ENCODE measurements around the gene DNAH17. TPM values are rescaled to one million over a fixed set of nuclear protein-coding genes. Genes with fewer than 3 reads are reported as not detected.

DNAH17 gene
- under 1 TPM in 2 of 4 donors, not detected in 2; 0.22 to 0.51 TPM for total RNA-seq

GRCh38 chr17:78577296-78577695 is at the start of gene DNAH17:
Gene DNAH17, minus strand, starts transcription at chr17:78577396. Its CDS starts 2,339 bp downstream, at chr17:78575057.
- TF ChIP-seq CTCF (IDR thresholded peaks at IDR 0.05; ENCODE audit: low read depth): no peak

- TF ChIP-seq CTCF (IDR thresholded peaks at IDR 0.05; ENCODE audit: low read depth): no peak
Measured at GRCh38 chr17:78624324-78625151, 47.3 kb upstream of the DNAH17 start.

- TF ChIP-seq CTCF (IDR thresholded peaks at IDR 0.05; ENCODE audit: low read depth): no peak
Measured at GRCh38 chr17:78623541-78623940, 46.3 kb upstream of the DNAH17 start.

- no peak for TF ChIP-seq CTCF (IDR thresholded peaks at IDR 0.05; ENCODE audit: low read depth)
Measured at GRCh38 chr17:78622491-78623265, 45.5 kb upstream of the DNAH17 start.

GRCh38 chr17:78621720-78622490 is 44.7 kb upstream of the DNAH17 start:
- no peak for TF ChIP-seq CTCF (IDR thresholded peaks at IDR 0.05; ENCODE audit: low read depth)

- TF ChIP-seq CTCF (IDR thresholded peaks at IDR 0.05; ENCODE audit: low read depth): no peak
Measured at GRCh38 chr17:78620099-78620498, 42.9 kb upstream of the DNAH17 start.

All from subcutaneous adipose tissue (tissue), 4 donors.